Inflammatory macrophage (primary cell): Measurements from ENCODE around the gene THSD4.

Source experiments
- DNase-seq, 2 donors: peaks; one replicate each; pipeline ENCODE4 v3.0.0-alpha.2; 2020 to 2022

Gene THSD4

DNA sequence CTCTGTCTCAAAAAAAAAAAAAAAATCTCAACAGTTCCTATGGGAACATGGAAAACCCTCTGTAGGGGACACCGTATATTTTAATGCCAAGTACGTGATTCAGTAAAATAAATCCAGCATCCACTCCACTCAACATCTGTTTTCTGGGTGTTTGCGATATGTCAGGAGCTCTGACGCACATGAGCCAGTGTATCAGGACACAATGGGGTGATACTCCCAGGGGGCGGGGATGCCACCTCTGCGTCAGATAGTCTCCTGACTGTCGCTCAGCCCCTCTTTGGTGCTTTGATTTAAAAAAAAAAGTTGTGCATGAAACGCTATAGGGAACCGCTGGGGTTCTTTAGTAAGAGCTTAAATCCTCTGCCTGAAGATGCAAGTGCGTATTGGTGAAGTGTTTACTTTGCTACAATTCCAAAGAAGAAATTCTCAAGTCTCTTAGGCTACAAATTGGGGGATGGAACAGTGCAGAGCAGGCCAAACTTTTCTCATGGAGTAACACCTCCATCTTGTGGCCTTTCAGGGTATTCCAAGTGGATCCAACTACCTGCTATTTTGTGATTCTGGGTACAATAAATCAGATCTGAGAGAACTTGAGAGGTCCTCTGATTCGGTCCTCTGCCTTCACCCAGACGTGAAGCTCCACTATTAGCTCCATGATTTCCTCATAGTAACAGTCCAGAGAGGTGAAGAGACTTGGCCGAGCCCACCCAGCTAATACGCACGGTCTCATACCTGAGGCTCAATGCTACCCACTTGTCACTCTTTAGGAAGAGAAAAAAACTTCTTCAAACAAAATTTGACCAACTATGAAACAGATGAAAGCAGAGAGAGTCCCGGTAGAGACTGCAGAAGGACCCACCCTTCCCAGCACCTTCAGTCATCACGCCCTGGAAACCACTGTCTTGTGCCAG is 685.8 kb downstream of the THSD4 start:
- peak; percentile 54 for DNase-seq

DNA sequence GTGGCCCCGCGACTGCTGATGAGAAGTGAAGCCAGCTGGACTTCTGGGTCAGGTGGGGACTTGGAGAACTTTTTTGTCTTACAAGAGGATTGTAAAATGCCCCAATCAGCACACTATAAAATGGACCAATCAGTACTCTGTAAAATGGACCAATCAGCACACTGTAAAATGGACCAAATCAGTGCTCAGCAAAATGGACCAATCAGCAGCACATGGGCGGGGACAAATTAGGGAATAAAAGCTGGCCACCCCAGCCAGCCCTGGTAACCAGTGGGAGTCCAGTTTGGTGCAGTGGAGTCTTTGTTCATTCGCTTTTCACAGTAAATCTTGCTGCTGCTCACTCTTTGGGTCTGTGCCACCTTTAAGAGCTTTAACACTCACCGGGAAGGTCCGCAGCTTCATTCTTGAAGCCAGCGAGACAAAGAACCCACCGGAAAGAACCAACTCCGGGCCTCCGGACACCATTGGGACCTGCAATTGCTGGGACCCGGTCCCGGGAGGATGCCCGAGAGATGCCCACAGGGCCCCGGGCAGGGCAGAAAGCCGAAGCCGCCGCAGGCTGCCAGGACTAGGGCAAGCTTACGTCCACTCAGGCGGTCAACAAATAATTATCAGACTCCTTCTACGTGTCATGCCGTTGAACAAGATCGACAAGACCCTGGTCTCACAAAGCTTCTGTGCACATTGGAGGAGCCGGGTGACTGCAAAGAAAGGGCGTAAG is 686.8 kb downstream of the THSD4 start:
- peak in 1 of 2 donors; percentile 6 for DNase-seq

DNA sequence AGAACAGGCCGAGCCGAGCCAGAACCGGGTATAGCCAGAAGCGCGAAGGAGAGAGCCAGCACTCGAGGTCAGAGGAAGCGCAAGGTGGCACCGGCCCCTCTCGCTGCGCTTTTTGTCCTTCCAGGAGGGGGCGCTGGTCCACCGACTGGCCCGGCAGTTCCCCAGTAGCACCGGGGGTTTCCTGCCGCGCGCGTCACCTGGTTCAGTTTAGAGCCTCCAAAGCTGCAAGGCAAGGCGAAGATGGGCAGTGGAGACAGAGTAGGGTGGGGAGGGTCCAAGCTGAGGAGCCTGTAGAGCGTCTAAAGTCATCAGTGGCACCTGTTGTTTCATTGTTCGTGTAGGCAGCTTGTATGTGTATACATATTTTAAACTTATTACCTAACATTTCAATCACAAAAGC is 687.5 kb downstream of the THSD4 start:
- peak; percentile 3 to 14 for DNase-seq

- no peak for DNase-seq
Measured at GRCh38 chr15:71804226-71804625, 689.0 kb downstream of the THSD4 start.

DNA sequence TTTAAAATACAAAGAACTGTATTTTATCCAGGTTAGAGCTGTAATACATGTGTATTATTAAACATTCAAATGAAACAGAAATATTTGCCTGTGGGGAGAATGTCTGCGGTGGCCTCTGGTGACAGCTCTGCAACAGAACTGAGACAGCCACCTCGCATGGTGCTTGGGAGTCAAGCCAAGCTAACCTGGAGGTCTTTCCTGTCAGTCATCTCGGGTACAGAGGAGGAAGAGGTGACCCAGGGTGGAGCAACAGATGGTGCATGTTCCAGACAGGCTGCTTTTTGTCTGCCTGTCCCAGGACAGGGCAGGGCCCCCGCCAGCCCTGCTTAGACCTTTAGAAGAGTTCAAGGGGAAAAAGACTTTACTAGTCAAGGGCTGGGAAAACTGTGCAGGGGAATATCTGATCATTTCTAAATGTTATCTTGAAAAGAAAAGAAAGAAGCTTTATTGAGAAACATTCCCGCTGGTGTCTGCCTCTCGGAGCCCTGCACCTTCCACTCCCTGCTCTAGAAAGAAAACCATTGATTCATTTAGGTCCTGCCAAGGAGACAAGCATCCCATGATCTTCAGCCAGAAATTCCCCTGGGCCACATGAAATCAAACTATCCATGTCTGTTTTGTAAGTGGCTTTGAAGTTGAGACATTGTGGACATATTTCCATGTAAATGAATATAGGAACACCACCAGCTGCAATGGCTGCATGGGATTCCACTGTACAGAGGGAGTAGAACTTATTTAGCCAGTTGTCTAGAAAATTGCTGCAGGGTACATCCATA is 689.6 kb downstream of the THSD4 start:
- no peak for DNase-seq

GRCh38 chr15:71806452-71806931 is 691.2 kb downstream of the THSD4 start:
- DNase-seq: no peak

GRCh38 chr15:71807125-71807629 is 691.9 kb downstream of the THSD4 start:
- DNase-seq: no peak

DNA sequence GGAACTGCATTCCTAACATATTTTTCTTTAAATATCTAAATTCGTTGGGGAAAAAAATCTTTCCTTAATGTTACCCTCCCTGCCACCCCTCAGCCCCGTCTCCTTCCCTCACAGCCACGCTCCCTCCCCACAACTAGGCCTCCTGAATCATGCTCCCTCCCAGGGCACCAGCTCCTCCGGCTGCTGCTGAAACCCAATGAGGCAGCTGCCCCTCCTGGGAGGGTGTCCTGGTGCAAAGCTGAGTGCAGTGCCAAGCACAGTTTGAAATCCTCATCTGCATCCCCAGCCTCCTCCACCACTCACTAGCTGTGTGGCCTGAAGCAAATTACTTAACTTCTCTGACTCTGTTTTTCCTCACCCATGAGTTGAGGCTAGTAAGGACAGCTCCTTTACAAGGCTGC is 692.4 kb downstream of the THSD4 start:
- DNase-seq: no peak

DNA sequence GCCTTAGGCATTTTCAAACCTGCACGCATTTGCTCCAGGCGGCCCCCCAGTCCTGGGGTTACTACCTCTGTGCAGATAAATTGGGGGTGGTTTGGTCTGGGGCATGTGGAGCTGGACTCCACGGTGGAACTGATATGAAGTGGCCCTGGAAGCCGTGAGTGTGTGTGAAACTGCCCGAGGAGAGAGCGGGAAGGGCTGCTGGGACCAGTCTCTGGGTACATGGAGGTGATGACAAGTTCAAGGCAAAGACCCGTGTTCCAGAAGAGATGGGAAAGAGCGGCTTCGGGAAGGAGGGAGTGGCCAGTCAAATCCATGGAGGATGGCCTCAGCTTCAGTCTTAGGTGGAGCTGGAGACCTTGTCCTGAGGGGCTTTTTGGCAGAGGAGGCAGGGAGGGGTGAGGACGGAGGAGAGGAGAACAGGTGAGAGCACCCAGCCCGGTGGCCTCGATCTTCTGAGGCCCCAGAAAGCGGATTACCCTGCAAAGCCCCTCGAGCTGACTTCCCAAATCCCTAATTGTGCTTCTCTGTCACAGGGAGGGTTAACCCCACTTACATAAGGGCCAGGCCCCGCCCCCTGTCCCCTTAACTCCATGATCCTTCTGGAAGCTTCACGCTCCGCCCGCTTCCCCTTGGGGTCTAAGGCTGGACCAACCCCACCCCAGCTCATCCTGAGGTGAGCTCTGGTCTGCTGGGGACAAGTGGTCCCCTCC is 693.2 kb downstream of the THSD4 start:
- DNase-seq: no peak

DNA sequence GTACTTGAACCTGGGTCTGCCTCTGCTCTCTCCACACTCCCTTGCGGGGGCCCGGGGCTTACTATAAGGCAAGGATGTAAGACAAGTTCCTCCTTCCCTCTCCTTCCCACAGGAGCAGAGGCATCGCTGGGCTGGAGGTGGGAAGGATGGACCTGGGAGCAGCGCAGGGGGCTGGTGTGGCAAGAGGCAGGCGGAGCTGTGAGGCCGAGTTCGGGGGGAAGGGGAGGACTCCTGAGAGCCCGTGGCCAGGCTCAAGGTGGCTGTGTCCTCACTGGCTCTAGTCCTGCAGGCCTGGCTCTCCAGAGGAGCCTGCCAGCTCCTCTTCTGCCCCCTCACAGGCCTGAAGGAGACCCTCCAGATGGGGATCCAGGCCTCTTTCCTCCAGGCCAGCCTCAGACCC is 694.1 kb downstream of the THSD4 start:
- no peak for DNase-seq

DNA sequence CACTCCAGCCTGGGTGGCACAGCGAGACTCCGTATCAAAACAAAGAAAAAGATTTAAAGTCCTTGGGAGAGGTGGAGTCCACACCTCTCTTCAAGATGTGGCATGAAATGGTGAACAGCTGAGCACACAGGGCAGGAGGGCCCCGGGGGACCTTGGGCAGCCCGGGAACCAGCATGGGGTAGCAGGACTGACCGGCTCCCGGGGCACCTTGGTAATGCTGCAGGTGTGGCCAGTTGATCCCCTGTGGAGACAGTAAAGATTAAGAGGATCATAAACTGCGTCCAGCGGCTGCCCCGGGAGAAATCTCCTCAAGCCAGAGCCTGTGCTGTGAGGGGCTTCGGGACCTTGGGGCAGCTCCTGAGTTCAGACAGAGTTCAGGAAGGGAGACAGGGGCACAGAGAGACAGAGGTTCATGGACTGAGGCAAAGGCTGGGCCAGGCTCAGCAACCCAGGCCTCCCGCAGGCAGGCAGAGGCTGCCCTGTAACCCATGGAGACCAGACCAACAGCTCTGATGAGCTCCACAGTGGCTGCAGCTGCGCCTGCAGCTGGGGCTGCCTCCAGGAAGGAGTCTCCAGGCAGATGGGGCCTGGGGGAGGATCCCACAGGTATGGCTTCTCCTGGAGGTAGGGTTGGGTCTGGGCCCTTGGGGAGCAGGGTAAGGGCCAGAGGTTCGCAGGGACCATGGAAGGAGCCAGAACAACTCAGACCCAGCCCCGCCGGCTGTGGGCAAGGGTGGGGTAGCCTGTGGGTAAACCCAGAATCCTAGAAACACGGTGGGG is 695.2 kb downstream of the THSD4 start, which contains the start of gene NR2E3:
Gene NR2E3, plus strand, starts transcription at position 299 of the 780 bp plus-strand sequence. Its CDS starts 190 bp downstream, at position 489.
- no peak for DNase-seq

GRCh38 chr15:71811036-71811736 is 695.9 kb downstream of the THSD4 start:
- no peak for DNase-seq

- no peak for DNase-seq
Measured at GRCh38 chr15:71811752-71812735, 696.8 kb downstream of the THSD4 start.

GRCh38 chr15:71812966-71813722 is 697.9 kb downstream of the THSD4 start:
- DNase-seq: no peak

- no peak for DNase-seq
Measured at GRCh38 chr15:71813723-71814470, 698.6 kb downstream of the THSD4 start.

- no peak for DNase-seq
Measured at GRCh38 chr15:71815301-71815700, 700.0 kb downstream of the THSD4 start.

DNA sequence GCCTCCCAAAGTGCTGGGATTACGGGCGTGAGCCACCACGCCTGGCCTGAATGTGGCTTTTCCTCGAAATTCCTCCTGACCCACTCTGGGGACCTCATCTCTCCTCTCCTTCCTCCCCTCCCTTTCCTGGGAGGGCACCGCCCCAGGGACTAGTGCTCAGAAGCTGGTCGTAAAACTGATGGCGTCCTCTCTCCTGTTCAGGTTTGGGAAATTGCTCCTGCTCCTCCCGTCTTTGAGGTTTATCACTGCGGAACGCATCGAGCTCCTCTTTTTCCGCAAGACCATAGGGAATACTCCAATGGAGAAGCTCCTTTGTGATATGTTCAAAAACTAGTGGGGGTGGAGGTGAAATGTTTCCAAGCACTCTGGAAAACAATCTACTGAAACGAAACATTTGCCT is 702.1 kb downstream of the THSD4 start:
- no peak for DNase-seq

DNA sequence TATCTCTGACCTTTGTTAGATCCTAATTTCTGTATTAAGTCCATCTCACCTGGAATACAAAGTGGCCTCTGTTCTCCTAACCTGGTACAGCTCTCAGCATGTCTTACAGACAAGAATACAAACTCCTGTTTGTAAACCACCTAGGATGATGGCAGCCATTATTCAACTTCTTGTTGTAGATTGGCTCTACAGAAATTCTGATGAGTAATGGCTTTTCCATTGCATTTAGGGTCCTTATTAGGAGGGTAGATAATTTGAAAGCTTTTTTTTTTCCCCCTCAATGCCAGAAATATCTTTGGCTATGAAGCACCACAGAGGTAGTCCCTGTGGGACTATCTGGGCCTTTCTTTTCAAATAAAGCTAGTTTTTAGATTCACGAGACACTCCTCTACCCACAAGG is 704.9 kb downstream of the THSD4 start:
- no peak for DNase-seq
